ENCODE results near the gene SPAM1. TPM values are rescaled to one million over a fixed set of nuclear protein-coding genes. Genes with fewer than 3 reads are reported as not detected.

SPAM1 gene, protein sequence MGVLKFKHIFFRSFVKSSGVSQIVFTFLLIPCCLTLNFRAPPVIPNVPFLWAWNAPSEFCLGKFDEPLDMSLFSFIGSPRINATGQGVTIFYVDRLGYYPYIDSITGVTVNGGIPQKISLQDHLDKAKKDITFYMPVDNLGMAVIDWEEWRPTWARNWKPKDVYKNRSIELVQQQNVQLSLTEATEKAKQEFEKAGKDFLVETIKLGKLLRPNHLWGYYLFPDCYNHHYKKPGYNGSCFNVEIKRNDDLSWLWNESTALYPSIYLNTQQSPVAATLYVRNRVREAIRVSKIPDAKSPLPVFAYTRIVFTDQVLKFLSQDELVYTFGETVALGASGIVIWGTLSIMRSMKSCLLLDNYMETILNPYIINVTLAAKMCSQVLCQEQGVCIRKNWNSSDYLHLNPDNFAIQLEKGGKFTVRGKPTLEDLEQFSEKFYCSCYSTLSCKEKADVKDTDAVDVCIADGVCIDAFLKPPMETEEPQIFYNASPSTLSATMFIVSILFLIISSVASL
- total RNA-seq, result not detected

DNA sequence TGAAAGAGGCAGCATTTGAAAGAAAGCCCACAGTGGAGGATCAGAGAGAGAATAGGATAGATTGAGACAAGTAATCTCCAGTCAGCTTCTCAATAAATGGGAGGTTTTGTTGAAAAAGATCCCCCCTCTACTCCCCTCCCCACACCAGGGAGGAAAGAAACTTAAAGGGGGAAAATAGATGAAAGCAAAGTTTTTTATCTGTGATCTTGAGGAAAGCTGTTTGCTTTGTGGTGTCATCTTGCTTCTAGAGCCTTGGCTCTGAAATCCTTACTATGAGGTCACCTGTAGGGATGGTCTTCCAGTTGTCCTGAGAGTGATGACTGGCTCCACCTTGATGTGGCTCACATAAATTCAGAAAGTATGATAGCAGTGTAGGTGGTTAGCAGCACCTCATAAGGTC, at the start of gene SPAM1:
Gene SPAM1 (plus strand): TSS at position 301 of the 400 bp plus-strand sequence. CDS start 28,330 bp downstream, outside the sequence.
- Histone ChIP-seq H3K4me3 (no peak within 1 kb of the TSS), H3K27ac (no peak within 1 kb of the TSS), H3K9me3 (no peaks in the 10 kb centered on the region), H3K4me1 (no peaks in the 10 kb centered on the region), H3K27me3 (no peaks in the 10 kb centered on the region), H3K36me3 (no peaks in the 10 kb centered on the region)
- TF ChIP-seq, protein P1, sequence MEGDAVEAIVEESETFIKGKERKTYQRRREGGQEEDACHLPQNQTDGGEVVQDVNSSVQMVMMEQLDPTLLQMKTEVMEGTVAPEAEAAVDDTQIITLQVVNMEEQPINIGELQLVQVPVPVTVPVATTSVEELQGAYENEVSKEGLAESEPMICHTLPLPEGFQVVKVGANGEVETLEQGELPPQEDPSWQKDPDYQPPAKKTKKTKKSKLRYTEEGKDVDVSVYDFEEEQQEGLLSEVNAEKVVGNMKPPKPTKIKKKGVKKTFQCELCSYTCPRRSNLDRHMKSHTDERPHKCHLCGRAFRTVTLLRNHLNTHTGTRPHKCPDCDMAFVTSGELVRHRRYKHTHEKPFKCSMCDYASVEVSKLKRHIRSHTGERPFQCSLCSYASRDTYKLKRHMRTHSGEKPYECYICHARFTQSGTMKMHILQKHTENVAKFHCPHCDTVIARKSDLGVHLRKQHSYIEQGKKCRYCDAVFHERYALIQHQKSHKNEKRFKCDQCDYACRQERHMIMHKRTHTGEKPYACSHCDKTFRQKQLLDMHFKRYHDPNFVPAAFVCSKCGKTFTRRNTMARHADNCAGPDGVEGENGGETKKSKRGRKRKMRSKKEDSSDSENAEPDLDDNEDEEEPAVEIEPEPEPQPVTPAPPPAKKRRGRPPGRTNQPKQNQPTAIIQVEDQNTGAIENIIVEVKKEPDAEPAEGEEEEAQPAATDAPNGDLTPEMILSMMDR (IDR thresholded peaks at IDR 0.05), result no peak
- no peak for TF ChIP-seq POLR2A (IDR thresholded peaks at IDR 0.05)
- ATAC-seq, result no peak

DNA sequence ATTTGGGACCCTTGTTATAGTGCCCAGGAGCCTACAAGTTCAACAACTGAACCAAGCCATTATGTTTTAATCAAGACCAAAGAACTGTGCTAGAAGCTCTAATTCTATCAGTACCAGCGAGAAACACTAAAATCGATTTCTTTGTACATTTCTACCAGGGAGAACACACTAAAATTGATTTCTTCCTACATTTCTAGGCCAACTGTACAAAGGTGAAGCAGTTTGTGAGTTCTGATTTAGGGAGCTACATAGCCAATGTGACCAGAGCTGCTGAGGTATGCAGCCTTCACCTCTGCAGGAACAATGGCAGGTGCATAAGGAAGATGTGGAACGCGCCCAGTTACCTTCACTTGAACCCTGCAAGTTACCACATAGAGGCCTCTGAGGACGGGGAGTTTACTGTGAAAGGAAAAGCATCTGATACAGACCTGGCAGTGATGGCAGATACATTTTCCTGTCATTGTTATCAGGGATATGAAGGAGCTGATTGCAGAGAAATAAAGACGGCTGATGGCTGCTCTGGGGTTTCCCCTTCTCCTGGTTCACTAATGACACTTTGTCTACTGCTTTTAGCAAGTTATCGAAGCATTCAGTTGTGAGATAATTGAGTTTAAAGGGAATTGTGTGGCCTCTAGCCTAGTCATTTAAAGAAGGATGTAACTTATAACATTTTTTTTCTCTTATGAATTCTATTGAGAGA, 48.3 kb upstream of the SPAM1 start:
- ATAC-seq, result no peak
- no peaks in the 10 kb centered on the region for H3K27me3 ChIP-seq
- no peak overlapping the region for H3K27ac ChIP-seq
- WGBS, 2 donors (ENCODE audit: low coverage in 1 of 2), result 66 to 91% methylated on average over 3 to 7 of the region's 7 CpGs
- H3K36me3 ChIP-seq, result no peaks in the 10 kb centered on the region
- no peak overlapping the region for H3K4me3 ChIP-seq
- TF ChIP-seq POLR2A (IDR thresholded peaks at IDR 0.05) (no peak), POLR2AphosphoS5 (IDR thresholded peaks at IDR 0.05) (no peak), EP300 (IDR thresholded peaks at IDR 0.05) (no peak)
- TF ChIP-seq, protein P1 (IDR thresholded peaks at IDR 0.05), result no peak
- no peaks in the 10 kb centered on the region for H3K4me1 ChIP-seq
- no peaks in the 10 kb centered on the region for H3K9me3 ChIP-seq

DNA sequence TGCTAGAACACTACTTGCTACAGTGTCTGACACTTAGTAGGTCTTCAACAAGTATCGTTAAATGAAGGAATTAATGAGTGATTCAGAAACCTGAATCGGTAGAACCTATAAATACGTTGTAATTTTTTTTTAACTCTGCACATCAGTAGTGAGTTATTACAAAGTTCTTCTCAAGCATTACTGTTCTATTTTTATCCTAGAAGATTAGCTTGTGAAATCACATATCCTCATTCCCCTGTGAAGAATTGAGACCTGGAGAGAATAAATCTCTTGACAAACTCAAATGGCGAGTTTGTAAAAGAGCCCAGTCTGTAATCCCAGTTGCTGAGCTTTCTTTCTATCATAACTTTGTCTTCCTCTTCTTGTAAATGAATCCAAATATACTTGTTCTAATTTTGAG, 45.4 kb upstream of the SPAM1 start:
- 54% methylated on average over 4 of the region's 4 CpGs for WGBS, 2 donors (ENCODE audit: low coverage in 1 of 2)
- no peak for ATAC-seq
- TF ChIP-seq EP300 (IDR thresholded peaks at IDR 0.05) (no peak), POLR2AphosphoS5 (IDR thresholded peaks at IDR 0.05) (no peak), POLR2A (IDR thresholded peaks at IDR 0.05) (no peak)
- TF ChIP-seq, protein P1 (IDR thresholded peaks at IDR 0.05), result no peak

DNA sequence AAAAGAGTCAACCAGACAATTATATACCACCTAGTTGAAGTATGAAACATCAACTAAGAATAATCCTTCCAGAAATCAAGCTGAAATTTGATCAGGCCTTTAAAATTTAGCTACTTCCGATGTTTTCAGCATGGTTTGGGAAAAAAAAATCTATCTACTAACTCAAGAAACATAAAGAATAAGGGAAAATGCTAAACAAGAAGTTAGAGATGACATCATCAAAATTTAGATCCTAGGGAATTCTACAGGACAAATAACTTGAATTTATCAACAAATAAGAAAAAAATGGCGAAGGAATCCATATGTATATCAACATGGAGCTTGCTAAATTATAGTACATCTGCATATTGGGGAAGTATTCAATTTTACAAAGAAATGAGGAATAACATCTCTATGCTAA, 43.7 kb upstream of the SPAM1 start:
- 71 to 95% methylated on average over 2 of the region's 2 CpGs for WGBS, 2 donors (ENCODE audit: low coverage in 1 of 2)
- no peaks in the 10 kb centered on the region for H3K27me3 ChIP-seq
- ATAC-seq, result no peak
- no peak overlapping the region for H3K27ac ChIP-seq
- H3K4me1 ChIP-seq, result no peaks in the 10 kb centered on the region
- no peak overlapping the region for H3K4me3 ChIP-seq
- TF ChIP-seq POLR2A (IDR thresholded peaks at IDR 0.05) (no peak), POLR2AphosphoS5 (IDR thresholded peaks at IDR 0.05) (no peak), EP300 (IDR thresholded peaks at IDR 0.05) (no peak)
- TF ChIP-seq, protein P1 (IDR thresholded peaks at IDR 0.05), result no peak
- no peaks in the 10 kb centered on the region for H3K9me3 ChIP-seq
- no peaks in the 10 kb centered on the region for H3K36me3 ChIP-seq

More for the DNA sequence above, 45.4 kb upstream of the SPAM1 start:
- no peaks in the 10 kb centered on the region for H3K4me1 ChIP-seq
- no peak overlapping the region for H3K4me3 ChIP-seq
- H3K27ac ChIP-seq, result no peak overlapping the region
- no peaks in the 10 kb centered on the region for H3K9me3 ChIP-seq
- no peaks in the 10 kb centered on the region for H3K27me3 ChIP-seq
- no peaks in the 10 kb centered on the region for H3K36me3 ChIP-seq

Measured in gastroesophageal sphincter (tissue), 4 donors.